CD4-positive, alpha-beta T cell treated with Interleukin-15 for 4 hours (primary cell): ENCODE data around the gene BTRC.

Experiments
- DNase-seq: peaks from one replicate; pipeline ENCODE4 v3.0.0-alpha.2; 2020; ENCODE audit warnings: low spot score

The BTRC gene

GRCh38 chr10:101484175-101484745 lies 130.3 kb downstream of the BTRC start:
- no peak for DNase-seq

- DNase-seq = no peak
Observed at GRCh38 chr10:101485207-101485606, 131.2 kb downstream of the BTRC start.

GRCh38 chr10:101485681-101486554 lies 132.0 kb downstream of the BTRC start:
- no peak for DNase-seq

GRCh38 chr10:101487399-101487798 lies 133.4 kb downstream of the BTRC start:
- no peak for DNase-seq

- no peak for DNase-seq
Observed at GRCh38 chr10:101489355-101489754, 135.4 kb downstream of the BTRC start.

GRCh38 chr10:101490026-101490425 lies 136.1 kb downstream of the BTRC start:
- no peak for DNase-seq

GRCh38 chr10:101492205-101492604 lies 138.2 kb downstream of the BTRC start:
- no peak for DNase-seq

GRCh38 chr10:101492814-101493213 lies 138.8 kb downstream of the BTRC start:
- DNase-seq = no peak

GRCh38 chr10:101493249-101493648 lies 139.3 kb downstream of the BTRC start:
- DNase-seq = no peak

GRCh38 chr10:101493782-101494281 lies 139.9 kb downstream of the BTRC start:
- DNase-seq = no peak

- no peak for DNase-seq
Observed at GRCh38 chr10:101494650-101495049, 140.7 kb downstream of the BTRC start.

- DNase-seq = no peak
Observed at GRCh38 chr10:101495324-101495925, 141.5 kb downstream of the BTRC start.

GRCh38 chr10:101504438-101504837 lies 150.5 kb downstream of the BTRC start:
- DNase-seq = no peak

GRCh38 chr10:101506829-101507661 lies 153.1 kb downstream of the BTRC start:
- DNase-seq = no peak

- DNase-seq = no peak
Observed at GRCh38 chr10:101507828-101508227, 153.9 kb downstream of the BTRC start.

- no peak for DNase-seq
Observed at GRCh38 chr10:101511938-101512337, 158.0 kb downstream of the BTRC start.

- DNase-seq = no peak
Observed at GRCh38 chr10:101512738-101513137, 158.8 kb downstream of the BTRC start.

GRCh38 chr10:101513733-101514132 lies 159.8 kb downstream of the BTRC start:
- DNase-seq = no peak

GRCh38 chr10:101525848-101526247 lies 171.9 kb downstream of the BTRC start:
- DNase-seq = no peak

- DNase-seq = no peak
Observed at GRCh38 chr10:101529207-101529606, 175.2 kb downstream of the BTRC start.

- no peak for DNase-seq
Observed at GRCh38 chr10:101529725-101530553, 176.0 kb downstream of the BTRC start.
